HG02623 (cell line): ENCODE data around the gene ENTPD3.

Experiments
- ATAC-seq: cut with Tn5 transposase; IDR thresholded peaks from one replicate; pipeline ENCODE4 v1.9.1; 2021; ENCODE audit warnings: moderate library complexity; ENCODE audit not compliant: unreplicated experiment

The ENTPD3 gene, protein sequence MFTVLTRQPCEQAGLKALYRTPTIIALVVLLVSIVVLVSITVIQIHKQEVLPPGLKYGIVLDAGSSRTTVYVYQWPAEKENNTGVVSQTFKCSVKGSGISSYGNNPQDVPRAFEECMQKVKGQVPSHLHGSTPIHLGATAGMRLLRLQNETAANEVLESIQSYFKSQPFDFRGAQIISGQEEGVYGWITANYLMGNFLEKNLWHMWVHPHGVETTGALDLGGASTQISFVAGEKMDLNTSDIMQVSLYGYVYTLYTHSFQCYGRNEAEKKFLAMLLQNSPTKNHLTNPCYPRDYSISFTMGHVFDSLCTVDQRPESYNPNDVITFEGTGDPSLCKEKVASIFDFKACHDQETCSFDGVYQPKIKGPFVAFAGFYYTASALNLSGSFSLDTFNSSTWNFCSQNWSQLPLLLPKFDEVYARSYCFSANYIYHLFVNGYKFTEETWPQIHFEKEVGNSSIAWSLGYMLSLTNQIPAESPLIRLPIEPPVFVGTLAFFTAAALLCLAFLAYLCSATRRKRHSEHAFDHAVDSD

DNA sequence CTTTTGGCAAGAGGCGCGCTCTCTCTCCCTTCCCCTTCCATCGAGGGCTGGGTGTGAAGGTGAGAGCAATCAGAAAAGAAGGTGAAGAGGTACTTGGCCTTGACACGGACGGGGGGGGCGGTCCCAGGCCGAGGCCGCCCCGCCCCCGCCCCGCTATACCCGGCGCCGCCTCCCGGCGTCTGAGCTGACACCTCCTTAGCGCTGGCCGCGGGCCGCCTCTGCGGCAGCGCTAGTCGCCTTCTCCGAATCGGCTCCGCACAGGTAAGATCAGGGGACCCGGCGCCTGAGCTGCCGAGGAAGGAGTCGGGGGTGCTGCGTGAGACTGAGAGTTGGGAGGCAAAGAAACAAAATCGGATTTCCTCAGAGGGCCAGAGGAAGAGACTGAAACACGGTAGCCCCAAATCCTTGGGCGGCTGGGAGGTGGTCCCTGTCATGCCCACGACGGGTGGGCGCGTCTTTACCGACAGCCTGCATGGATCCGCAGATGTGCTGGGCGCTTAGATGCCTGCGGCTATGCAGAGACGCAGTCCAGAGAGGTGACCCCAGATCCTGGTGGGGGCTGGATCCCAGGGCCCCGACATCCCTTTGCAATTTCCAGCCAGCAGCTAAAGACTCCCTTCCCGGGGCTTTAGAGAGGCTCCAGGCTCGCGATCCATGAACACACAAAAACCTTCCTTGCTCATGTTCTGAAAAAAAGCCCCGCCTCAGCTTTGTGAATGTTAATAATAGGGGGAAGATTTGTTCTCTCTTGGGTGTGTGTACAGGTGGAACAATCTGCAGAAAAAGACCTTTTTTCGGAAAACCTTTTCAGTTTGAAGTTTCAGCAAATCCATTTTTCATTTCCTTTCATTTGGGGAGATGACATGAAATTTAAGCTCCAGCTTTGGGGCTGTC lies at the start of gene ENTPD3:
Gene ENTPD3 (plus strand): TSS at position 184 of the 894 bp plus-strand sequence. CDS start 874 bp downstream, outside the sequence.
- ATAC-seq, result no peak

DNA sequence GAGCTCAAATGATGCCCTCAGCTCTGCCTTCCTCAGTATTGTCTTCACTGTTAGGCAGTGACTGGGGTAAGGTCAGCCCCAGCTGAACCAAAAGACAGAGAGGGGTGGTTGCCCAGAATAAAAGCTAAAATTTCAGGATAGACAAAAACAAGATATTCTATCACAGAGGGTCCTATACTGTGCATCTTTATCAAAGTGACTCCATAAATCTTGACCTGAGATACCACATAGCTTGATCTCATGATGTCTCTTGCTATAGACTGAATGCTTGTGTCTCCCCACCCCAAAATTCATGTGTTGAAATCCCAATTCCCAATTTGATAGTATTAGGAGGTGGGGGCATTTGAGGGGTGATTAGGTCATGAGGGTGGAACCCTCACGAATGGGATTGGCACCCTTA lies 47.1 kb upstream of the ENTPD3 start:
- no peak for ATAC-seq

DNA sequence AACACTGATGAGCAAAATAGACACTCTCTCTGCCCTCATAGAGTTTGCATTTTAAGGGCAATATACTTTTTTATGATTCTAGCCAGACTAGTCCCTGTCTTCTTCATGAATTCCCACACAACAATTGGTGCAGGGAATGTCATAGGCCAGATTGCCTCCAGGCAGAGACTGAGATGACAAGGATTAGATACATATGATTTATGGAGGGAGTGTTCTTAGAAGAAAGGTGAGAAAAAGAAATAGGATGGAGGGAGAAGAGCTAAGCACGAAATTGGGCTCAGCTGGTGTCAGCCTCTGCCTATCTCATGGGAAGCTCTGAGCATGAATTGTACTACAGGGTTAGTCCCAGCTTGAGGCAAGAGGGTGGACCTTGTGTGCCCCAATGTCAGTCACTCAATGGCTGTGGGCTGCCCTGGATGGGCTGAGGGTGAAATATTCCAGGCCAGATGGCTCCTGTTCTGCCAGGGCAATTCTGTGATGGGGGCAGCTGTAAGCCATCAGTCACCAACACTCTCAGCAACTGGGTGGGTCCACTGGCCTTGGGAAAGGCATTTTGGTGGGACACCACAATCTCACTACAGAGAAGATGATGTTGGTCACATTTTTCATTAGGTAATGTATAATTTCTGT lies 46.3 kb upstream of the ENTPD3 start:
- no peak for ATAC-seq

DNA sequence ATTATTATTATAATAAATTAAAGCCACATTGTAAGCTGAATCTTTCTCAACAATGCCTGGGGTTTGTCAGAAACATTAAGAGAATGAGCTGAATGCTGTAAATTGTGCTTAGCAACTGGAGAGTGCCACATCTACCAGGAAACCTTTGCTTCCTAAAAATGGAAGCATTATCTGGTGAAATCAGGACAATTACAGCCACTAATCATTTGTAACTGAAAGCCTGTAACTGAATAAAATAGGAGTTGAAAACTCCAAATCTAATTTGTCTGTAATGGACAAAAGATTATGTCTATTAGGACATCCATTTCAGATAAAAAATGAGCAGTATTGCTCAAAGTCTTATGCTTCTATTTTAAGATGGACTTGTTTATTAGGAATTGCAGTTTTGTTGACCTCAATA lies 45.3 kb upstream of the ENTPD3 start:
- no peak for ATAC-seq

DNA sequence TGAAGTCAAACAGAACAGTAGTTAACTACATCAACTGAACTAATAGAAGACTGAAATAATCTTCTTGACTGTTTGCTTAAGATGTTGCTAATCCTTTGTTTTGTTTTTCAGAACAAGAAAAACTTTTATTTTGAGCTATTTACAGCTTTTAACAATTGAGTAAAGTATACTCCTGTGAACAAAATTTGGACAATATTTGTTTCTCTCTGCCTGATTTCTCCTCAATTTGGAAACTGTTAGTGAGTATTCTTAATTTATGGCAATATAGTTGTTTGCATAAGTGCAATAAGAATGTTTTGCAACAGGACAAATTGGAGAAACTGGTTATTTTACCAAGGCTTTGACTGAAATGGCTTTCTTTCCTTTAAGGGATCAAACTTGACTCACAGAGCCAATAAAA lies 36.5 kb upstream of the ENTPD3 start:
- ATAC-seq, result no peak

DNA sequence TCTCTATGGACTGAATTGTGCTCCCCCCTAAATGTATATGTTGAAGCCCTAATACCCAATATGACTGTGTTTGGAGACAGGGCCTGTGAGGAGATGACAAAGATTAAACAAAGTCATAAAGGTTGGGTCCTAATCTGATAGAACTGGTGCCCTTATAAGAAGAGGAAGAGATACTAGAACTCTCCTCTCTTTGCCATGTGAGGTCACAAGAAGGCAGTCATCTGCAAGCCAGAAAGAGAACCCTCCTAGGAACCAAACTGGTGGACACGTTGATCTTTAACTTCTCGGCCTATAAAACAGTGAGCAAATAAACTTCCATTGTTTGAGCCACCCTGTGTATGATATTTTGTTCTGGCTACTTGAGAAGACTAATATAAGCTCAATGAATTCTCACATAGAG lies 31.6 kb upstream of the ENTPD3 start:
- no peak for ATAC-seq

DNA sequence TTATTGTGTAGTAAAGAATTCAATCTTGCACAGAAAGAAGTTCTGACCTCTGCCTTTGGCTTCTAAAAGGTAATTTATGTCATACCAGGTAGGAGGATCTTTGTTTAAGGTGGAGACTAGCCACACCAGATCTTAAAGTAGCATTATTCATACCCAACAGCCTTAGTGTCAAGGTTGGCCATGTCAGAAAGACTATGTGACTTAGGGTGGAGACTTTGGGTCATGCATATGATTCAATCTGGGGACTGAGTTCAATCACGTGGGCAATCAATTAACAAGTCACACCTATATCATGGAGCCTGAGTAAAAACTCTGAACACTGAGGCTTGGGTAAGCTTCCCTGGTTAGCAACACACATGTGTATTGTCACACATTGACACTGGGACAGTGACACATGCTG lies 28.5 kb upstream of the ENTPD3 start:
- ATAC-seq, result no peak

DNA sequence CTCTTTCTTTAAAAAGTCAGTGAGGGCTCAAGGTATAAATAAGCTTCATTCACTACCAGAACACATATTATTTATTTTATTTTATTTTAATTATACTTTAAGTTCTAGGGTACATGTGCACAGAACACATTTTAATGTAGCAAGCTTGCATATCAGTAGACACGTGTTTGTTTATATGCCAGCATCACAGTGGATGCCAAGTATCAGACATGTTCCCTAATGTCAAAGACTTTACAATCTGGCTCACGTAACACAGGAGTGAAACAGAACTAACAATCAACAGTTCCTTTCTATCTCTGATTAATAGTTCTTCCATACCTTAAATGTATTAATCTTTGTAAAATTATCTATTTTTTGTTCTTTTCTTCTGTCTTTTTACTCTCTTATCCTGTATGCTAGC lies 23.3 kb upstream of the ENTPD3 start:
- no peak for ATAC-seq

DNA sequence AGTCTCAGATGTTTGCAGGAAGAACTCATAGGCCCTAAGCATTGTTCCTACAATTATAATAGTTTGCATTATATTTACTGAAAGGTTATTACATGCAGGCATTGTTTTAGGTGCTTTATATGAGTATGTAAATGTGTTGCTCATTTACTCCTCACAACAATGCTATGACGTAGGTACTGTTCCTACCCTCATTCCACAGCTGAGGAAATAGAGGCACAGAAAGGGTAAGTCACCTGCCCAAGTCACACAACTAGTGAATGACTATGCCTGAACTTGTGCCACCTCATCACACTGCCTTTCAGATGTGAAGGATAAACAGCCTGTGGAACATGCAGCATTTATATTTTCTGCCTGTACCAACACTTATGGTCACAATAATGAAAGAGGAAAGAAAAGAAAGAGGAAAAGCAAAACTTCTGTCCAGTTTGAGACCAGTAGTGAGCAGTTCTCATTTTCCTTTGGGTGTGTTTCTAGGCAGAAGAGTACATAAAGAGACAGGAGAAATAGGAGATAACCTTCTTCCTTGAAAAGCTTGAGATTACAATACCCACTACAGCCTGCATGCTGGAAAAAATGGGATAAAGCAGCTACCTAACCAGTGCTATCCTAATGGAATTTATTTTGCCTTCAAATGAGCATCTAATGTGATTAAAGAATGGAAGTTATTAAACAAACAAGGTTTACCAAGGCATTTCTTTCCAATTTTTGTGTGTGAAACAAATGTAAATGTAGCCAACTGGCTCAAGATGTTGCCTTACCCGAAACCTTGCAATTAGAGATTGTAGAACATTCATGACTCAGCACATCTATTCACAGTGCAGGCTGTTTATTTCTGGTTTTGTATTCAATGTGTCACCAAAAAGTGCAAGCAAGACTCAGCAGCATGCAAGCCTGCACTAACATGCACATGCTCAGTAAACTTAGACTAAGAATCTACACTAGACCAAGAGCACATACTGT lies 20.5 kb upstream of the ENTPD3 start:
- ATAC-seq, result no peak

DNA sequence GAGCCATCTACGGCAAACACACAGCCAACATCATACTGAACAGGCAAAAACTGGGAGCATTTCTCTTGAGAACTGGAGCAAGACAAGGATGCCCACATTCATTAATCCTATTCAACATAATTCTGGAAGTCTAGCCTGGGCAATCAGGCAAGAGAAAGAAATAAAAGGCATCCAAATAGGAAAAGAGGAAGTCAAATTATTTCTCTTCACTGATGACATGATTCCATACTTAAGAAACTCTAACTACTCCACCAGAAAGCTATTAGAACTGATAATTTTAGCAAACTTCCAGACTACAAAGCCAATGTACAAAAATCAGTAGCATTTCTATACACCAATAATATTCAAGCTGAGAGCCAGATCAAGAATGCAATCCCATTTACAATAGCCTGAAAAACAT lies 17.3 kb upstream of the ENTPD3 start:
- no peak for ATAC-seq

DNA sequence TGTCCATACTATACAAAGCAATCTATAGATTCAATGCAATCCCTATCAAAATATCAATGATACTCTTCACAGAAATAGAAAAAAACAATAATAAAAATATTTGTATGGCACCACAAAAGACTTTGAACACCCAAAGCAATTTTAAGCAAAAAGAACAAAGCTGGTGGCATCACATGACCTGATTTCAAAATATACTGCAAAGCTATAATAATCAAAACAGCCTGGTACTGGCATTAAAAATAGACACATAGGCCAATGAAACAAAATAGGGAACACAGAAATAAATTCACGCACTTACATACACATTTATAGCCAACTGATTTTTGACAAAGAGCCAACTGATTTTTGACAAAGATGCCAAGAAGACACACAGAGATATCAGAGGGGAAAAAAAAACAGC lies 9.2 kb upstream of the ENTPD3 start:
- no peak for ATAC-seq

DNA sequence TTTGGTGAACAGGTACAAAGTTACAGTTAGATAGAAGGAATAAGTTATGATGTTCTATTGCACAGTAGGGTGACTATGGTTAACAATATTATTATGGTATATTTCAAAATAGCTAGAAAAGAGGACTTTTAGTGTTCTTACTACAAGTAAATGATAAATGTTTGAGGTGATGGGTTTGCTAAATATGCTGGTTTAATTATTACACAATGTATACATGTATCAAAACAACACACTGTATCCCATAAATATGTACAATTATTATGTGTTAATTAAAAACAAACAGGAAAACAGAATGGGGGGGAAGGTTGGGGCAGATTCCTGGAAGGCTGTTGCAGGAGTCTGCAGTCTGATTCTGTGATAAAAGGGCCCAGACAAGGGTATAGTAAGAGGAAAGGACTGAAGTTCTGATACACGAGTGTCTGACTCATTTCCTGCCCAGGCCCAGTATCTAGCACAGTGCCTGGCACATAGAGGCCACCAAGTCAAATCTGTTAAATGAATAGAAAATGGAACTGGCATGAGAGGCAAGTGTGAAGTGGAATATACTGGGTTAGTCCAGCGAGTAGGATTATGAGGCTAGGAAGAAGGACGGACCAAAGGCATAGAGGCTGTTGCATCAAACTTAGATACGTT lies 7.2 kb upstream of the ENTPD3 start:
- ATAC-seq, result no peak

DNA sequence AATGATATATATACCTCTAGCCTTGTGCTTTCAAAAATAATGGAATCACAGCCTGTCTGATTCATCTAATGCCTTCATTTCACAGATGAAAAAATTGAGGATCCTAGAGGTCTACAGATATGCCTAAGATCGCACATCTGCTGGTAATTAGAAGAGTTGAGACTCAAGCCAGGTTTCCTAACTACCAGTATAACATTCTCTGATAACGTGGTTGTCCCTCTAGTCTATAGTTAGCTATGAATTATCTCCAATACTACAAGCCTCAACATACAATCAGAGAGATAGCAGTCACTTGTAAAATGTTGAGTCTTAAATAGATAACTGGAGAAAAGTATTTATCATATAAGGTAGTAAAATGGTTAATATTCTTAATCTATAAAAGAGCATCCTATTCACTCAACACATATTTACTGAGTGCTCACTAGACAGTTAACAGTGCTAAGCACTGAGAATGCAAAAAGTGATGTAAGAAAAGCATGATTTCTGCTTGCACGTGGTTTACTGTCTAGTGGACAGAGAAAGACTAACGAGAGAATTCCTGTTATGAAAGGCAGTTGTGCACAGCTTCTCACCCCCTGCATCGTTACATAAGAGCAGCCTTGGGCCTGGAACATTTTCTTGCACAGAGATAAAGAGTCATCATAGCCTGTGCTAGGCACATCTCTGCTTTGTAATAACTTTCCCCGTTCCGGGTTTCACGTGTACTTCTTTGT lies 4.9 kb upstream of the ENTPD3 start:
- ATAC-seq, result no peak

DNA sequence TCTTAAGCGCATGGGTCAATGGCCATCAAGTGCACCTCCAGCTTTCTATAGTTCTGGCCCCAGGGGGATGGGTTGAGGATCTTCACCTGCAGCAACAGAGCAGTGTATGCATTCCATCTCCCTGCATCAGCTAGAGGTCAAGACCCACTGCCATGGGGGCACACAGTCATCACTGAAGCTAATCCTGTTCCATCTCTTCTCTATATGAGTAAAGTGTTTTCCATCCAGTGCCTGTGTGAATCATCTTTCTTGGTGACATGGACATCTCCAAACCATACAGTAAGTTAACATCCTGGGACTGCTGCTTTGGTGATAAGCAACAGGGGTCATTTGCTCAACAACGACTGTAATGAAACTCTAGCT lies 4.4 kb upstream of the ENTPD3 start:
- no peak for ATAC-seq

DNA sequence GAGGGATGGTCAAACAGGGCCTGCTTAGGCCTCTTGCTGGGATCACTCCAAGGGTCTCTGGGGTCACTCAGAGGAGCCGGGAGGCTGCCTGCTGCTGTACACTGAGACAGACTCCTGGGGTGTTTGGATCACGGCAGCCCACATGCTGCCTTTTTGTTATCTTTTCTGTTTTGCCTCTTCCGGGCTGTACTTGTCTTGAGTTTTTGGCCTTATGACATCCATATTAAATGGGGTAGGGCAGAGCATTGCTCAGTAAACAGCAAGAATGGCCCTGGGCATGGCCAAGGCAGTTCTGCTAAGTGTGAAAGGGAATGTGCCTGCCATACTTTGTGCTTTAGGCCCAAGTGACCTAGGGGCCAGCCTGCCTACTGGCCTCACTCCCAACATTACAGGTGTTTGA lies 771 bp upstream of the ENTPD3 start:
- ATAC-seq, result no peak

DNA sequence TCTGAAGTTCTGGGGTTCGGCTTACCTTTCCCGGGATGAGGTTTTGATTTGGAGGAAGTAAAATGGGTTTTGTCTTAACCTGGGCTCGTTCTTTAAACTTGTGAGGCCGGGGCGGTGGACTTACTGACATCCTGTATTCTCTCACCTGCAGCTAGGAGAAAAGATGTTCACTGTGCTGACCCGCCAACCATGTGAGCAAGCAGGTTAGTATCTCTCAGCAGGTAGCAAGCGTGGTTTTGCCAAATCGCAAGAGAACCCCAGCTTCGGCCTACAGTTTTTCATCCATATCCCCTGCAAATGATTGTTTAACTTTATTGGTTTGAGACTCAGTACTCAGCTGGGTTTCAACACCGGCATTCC lies 891 bp downstream of the ENTPD3 start:
- no peak for ATAC-seq

DNA sequence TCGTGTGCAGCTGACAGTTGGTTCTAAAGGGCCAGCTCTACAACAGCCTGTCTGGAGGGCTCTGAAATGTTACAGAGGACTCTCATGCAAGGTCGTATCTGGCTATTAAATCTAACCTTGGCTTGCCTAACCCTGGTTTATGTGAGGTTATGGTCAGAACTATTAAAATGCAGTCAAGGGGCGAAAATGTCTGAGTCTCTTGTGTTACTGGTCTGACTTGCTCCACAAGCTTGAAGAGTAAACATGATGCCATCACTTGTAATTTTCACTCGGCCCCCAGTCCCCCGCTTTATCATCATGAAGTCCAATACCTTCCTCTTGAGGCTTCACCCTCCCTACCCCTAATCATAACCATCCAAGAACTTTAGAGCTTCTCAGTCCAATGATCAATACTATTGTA lies 9.4 kb downstream of the ENTPD3 start:
- ATAC-seq, result no peak

DNA sequence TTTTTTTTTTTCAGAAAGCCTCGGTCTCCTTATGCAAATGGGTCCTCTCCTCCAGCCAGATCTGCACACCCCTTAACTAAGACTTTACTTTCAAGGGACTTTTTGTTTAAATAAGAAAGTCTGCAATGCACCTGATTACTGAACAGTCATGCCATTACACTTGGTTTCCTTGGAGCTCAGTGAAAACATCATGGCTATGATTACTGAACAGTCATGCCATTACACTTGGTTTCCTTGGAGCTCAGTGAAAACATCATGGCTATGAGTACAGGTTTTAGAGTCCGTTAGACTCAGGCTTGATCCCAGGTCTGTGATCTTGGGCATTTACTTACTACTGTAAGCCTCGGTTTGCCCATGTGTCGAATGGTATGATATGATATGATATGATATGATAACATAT lies 10.1 kb downstream of the ENTPD3 start:
- no peak for ATAC-seq

DNA sequence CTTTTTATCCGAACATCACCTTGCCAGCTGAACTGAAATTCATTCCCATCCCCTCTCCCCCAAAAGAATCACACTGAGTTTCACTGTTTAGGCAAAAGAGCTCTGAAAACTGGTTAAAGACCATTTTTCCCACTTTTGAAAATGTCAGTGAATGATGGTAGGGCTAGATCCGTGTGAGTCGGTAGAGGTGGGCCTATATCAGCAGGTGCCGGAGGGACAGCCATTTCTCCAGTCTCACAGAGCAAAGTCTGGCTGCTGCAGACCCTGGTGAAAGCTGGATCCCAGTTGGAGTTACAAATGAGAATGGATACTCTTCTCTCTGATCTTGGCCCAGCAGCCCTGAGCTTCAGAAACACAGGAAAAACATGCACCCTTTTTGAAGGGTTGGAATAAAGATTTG lies 10.9 kb downstream of the ENTPD3 start:
- ATAC-seq, result no peak
